Loucy (cell line): ENCODE measurements around the gene CILP.

Source experiments
- CTCF ChIP-seq: fragments of 200-600 bp; sonication (generic); conservative IDR thresholded peaks from 2 replicates; pipeline ENCODE4 v1.5.1; 2014; ENCODE audit warnings: mild to moderate bottlenecking, antibody characterized with exemption, low read length
- EZH2phosphoT487 ChIP-seq: fragments of 200-600 bp; IDR thresholded peaks from 2 replicates; pipeline ENCODE4 v1.6.1; 2018; ENCODE audit warnings: antibody characterized with exemption, mild to moderate bottlenecking, moderate library complexity, borderline replicate concordance

- TF ChIP-seq CTCF = no peak
- no peak for TF ChIP-seq EZH2phosphoT487
Observed at GRCh38 chr15:65163041-65163440, 48.2 kb downstream of the CILP start.
